Cardiac muscle cell (in vitro differentiated cells and primary cell): ENCODE data around the gene EPB41L2. TPM values are rescaled to one million over a fixed set of nuclear protein-coding genes. Genes with fewer than 3 reads are reported as not detected.

Source experiments
- DNase-seq, 2 donors: peaks; one replicate each; pipeline versions ENCODE4 v3.0.0 to v3.0.0-alpha.2; 2010 to 2017; ENCODE audit warnings: low read depth in 1 of 2, low spot score in 1 of 2
- H3K27ac ChIP-seq: fragments of 200-600 bp; sonication (generic); 2 replicates; pipeline ENCODE4 v1.5.1; 2016
- H3K27me3 ChIP-seq: fragments of 200-600 bp; sonication (generic); 2 replicates; pipeline ENCODE4 v1.6.0; 2016; ENCODE audit warnings: control low read depth
- H3K36me3 ChIP-seq: fragments of 200-600 bp; sonication (generic); 2 replicates; pipeline ENCODE4 v1.5.1; 2016; ENCODE audit warnings: control low read depth
- H3K4me1 ChIP-seq: fragments of 200-600 bp; sonication (generic); 2 replicates; pipeline ENCODE4 v1.8.1; 2017; ENCODE audit warnings: low read depth, mild to moderate bottlenecking, mixed run types
- H3K4me3 ChIP-seq: fragments of 200-600 bp; sonication (generic); 2 replicates; pipeline ENCODE4 v1.5.1; 2016; ENCODE audit warnings: mild to moderate bottlenecking
- H3K9me3 ChIP-seq: fragments of 200-600 bp; sonication (generic); 2 replicates; pipeline ENCODE4 v1.5.1; 2017; ENCODE audit warnings: low read depth, mild to moderate bottlenecking, control low read depth
- polyA plus RNA-seq: library from polyadenylated mRNA; unstranded; fragments of >200 nt; fragmentation: Nextera tagmentation; extraction: Ambion mirVana; gene quantifications from 2 replicates; pipeline ENCODE4 v1.2.1, GENCODE V29; 2016
- total RNA-seq: library from RNA; depleted of rRNA; stranded (reverse); fragments of >200 nt; gene quantifications from 2 replicates; pipeline ENCODE4 v1.2.3, GENCODE V29; 2016
- TF ChIP-seq, protein P1 (sequence below): IDR thresholded peaks from 2 replicates; pipeline ENCODE4 v1.5.1; 2012; ENCODE audit warnings: low read depth, mild to moderate bottlenecking, low read length

The EPB41L2 gene
- total and polyA plus RNA-seq, 2 experiments from 2014 or later = 11.0 to 24.0 TPM

DNA sequence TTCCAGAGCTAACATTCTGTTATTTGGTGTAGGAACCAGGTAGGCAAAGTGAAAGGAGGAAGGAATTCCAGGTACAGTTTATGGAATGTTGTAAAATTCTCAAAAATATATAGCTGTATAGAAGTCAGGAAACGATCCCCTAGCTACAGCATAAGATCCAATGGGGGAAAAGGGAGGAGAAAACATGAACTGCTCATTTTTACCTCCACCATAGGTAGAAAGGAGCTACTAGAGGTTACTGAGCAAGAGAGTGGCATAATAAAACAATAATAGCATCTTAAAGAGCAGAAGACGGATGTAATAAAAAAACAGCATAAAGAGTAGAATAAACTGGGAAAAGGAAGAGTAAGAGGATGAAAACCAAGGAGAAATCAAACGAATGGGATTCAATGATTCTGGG, 26.9 kb downstream of the EPB41L2 start:
- TF ChIP-seq, protein P1, sequence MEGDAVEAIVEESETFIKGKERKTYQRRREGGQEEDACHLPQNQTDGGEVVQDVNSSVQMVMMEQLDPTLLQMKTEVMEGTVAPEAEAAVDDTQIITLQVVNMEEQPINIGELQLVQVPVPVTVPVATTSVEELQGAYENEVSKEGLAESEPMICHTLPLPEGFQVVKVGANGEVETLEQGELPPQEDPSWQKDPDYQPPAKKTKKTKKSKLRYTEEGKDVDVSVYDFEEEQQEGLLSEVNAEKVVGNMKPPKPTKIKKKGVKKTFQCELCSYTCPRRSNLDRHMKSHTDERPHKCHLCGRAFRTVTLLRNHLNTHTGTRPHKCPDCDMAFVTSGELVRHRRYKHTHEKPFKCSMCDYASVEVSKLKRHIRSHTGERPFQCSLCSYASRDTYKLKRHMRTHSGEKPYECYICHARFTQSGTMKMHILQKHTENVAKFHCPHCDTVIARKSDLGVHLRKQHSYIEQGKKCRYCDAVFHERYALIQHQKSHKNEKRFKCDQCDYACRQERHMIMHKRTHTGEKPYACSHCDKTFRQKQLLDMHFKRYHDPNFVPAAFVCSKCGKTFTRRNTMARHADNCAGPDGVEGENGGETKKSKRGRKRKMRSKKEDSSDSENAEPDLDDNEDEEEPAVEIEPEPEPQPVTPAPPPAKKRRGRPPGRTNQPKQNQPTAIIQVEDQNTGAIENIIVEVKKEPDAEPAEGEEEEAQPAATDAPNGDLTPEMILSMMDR = no peak
- H3K27ac ChIP-seq = no peak overlapping the region

DNA sequence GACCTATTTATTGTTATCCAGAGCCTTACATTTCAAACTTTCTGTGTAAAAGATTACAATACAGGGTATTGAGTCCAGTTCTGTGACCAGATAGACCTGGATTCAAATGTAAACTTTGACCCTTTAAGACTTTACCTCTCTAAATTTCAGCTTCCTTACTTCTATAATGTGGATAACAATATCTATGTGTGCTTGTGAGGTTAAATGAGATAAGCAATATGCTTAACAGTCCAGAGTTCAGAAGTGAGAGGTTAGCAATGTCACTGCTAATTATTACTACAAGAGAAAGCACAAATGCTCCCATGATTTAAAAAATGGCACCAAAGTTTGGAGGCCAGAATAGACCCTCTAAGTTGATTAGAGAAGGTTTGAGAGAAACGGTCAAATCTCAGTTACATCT, 27.5 kb downstream of the EPB41L2 start:
- Histone ChIP-seq H3K27me3 (no peaks in the 10 kb centered on the region), H3K4me3 (no peak overlapping the region), H3K4me1 (no peaks in the 10 kb centered on the region), H3K27ac (no peak overlapping the region), H3K36me3 (no peaks in the 10 kb centered on the region), H3K9me3 (no peaks in the 10 kb centered on the region)
- DNase-seq = no peak
- TF ChIP-seq, protein P1 = no peak

More for the DNA sequence above, 26.9 kb downstream of the EPB41L2 start:
- H3K27me3 ChIP-seq = no peaks in the 10 kb centered on the region
- H3K9me3 ChIP-seq = no peaks in the 10 kb centered on the region
- DNase-seq = no peak
- H3K4me1 ChIP-seq = no peaks in the 10 kb centered on the region
- H3K4me3 ChIP-seq = no peak overlapping the region
- no peaks in the 10 kb centered on the region for H3K36me3 ChIP-seq

DNA sequence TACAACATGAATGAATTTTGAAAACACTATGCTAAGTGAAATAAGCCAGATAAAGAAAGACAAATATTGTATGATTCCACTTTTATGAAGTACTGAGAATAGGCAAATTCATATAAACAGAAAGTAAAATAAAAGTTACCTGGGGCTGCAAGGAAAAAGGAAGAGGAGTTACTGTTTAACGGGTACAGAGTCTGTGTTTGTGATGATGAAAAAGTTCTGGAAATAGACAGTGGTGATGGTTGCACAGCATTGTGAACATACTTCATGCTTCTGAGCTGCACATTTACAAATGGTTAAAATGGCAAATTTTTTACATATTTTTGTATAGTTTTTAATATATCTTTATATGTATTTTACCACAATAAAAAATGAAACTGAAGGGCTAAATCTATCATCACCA, 29.4 kb downstream of the EPB41L2 start:
- H3K4me3 ChIP-seq = no peak overlapping the region
- H3K27me3 ChIP-seq = no peaks in the 10 kb centered on the region
- H3K27ac ChIP-seq = no peak overlapping the region
- TF ChIP-seq, protein P1 = no peak
- no peak for DNase-seq
- no peaks in the 10 kb centered on the region for H3K4me1 ChIP-seq
- H3K36me3 ChIP-seq = no peaks in the 10 kb centered on the region
- no peaks in the 10 kb centered on the region for H3K9me3 ChIP-seq

DNA sequence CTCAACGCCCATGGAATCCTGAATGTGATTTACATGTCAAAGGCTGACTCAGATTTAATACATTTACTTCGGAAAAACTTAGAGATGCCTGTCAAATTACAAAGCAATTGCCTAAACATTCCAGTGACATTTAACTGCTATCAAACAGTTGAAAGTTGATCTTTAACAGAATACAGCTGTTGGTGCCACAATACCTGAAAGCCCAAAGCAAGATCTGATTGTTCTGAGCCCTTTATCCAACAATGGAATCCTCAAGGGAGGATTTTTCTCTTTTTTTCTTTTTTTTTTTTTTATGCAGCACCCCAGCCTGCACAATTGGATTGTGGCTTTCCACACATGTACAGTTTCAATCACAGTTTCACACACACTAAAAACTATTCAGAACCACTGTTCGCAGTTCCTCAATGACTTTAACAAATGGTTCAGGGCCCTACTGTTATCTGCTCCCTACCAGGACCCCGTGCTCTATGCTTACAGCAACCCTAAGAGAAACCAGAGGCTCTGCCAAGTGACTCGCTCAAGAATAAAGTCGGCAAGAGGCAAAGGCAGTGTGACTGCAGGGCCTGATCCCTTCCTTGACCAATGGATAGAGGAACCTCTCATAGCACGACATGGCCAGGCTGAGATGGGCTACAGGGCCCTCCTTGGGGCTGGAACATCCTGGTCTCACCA, 33.3 kb downstream of the EPB41L2 start:
- Histone ChIP-seq H3K36me3 (no peaks in the 10 kb centered on the region), H3K4me3 (no peak overlapping the region), H3K27ac (no peak overlapping the region), H3K9me3 (no peaks in the 10 kb centered on the region), H3K27me3 (no peaks in the 10 kb centered on the region), H3K4me1 (no peaks in the 10 kb centered on the region)
- DNase-seq = peak; percentile 12 to 64
- TF ChIP-seq, protein P1 = no peak

DNA sequence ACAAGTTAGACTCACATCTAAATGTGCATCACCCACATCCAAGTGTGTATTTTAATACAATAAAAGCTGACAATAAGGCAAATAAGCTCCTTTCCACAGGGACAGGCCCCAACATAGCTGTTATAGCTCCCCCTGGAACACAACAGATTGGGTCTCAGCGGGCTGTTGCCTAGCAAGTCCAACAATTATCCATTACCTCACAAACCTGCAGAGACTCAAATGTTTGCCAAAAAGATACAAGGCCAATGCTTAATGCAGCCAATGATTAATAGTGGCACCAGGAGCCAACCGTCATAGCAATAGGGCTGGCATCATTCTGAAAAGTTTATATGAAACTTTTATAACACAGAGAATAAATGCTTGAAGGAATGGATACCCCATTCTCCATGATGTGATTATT, 35.7 kb downstream of the EPB41L2 start:
- Histone ChIP-seq H3K27ac (no peak overlapping the region), H3K4me3 (no peak overlapping the region), H3K4me1 (no peaks in the 10 kb centered on the region), H3K9me3 (no peaks in the 10 kb centered on the region), H3K27me3 (no peaks in the 10 kb centered on the region), H3K36me3 (no peaks in the 10 kb centered on the region)
- no peak for DNase-seq
- TF ChIP-seq, protein P1 = no peak

DNA sequence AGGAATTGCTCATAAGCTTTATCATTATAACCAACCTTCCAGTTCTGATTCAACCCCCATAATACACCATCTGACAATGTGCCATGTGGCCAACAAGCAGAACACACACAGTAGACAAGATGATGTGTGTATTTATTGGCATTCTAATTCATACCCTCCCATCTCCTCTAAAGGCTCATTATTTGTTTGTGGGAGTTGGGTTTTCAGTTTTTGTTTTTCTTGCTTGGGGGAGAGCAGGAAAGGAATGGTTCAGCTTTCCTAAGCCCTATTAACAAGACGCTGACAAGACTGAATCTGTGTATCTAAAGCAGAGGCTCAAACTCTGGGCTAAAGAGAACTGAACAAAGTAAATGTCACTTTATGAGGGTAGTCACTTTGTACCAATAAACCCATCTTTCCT, 36.8 kb downstream of the EPB41L2 start:
- Histone ChIP-seq H3K9me3 (no peaks in the 10 kb centered on the region), H3K4me3 (no peak overlapping the region)
- TF ChIP-seq, protein P1 = no peak

More for the DNA sequence above, 36.8 kb downstream of the EPB41L2 start:
- no peak for DNase-seq
- Histone ChIP-seq H3K27me3 (no peaks in the 10 kb centered on the region), H3K27ac (no peak overlapping the region), H3K36me3 (no peaks in the 10 kb centered on the region), H3K4me1 (no peaks in the 10 kb centered on the region)
